Body of pancreas (tissue), 4 donors: Measurements from ENCODE around the gene PKP1. TPM values are rescaled to one million over a fixed set of nuclear protein-coding genes. Genes with fewer than 3 reads are reported as not detected.

Experiments used
- ATAC-seq: fragments of 150-250 bp; one replicate; pipeline ENCODE4 v1.9.1; 2016
- DNase-seq, 4 donors: peaks; one replicate each; pipeline ENCODE4 v3.0.0-alpha.2; 2019
- H3K27ac ChIP-seq, 4 donors: fragments of 200-600 bp; sonication (generic); 1 replicate in 3 of 4; 2 replicates in 1 of 4; pipeline versions ENCODE4 v1.5.1 to v1.6.1; 2016 to 2019; ENCODE audit warnings: mild to moderate bottlenecking in 1 of 4, mixed read lengths in 1 of 4, moderate library complexity in 1 of 4
- H3K27me3 ChIP-seq, 2 donors: fragments of 200-600 bp; sonication (generic); one replicate each; pipeline ENCODE4 v1.6.0; 2016; ENCODE audit warnings: mild to moderate bottlenecking in 1 of 2
- H3K36me3 ChIP-seq, 2 donors: fragments of 200-600 bp; sonication (generic); replicated peaks in 1 of 2; 2 replicates each; pipeline ENCODE4 v1.5.1; 2016; ENCODE audit warnings: low read depth in 2 of 2; ENCODE audit not compliant: insufficient read depth in 1 of 2
- H3K4me1 ChIP-seq: fragments of 200-600 bp; sonication (generic); one replicate; pipeline ENCODE4 v1.6.0; 2016
- H3K4me3 ChIP-seq, 2 donors: fragments of 200-600 bp; sonication (generic); 1 replicate in 1 of 2; 2 replicates in 1 of 2; pipeline ENCODE4 v1.5.1; 2016 to 2019
- H3K9me3 ChIP-seq, 3 donors: fragments of 200-600 bp; sonication (generic); 1 replicate in 2 of 3; 2 replicates in 1 of 3; pipeline ENCODE4 v1.5.1; 2016
- CTCF ChIP-seq, 7 experiments: fragments of 450-650 bp in 4 of 7; fragments of 200-600 bp in 3 of 7; sonication (generic) in 3 of 7; IDR thresholded peaks; one replicate each; pipeline ENCODE4 v1.5.1; 2016 to 2019; ENCODE audit warnings: antibody characterized with exemption in 7 of 7
- POLR2A ChIP-seq, 3 donors: fragments of 450-650 bp; IDR thresholded peaks; one replicate each; pipeline ENCODE4 v1.6.1; 2016; ENCODE audit warnings: antibody characterized with exemption in 3 of 3, mild to moderate bottlenecking in 2 of 3
- WGBS, 2 donors: methylation state at CpG; one replicate each; pipeline ENCODE4 v1.1.5; 2017; 5-methylcytosine and 5-hydroxymethylcytosine counted together
- intact Hi-C: fragments of 100-400 bp; cut with DNase I; formaldehyde crosslinking; loops from one replicate; pipeline ENCODE4 v1.15.1; 2023
- total RNA-seq, 2 donors: library from RNA; depleted of rRNA; stranded (reverse); fragments of >200 nt; gene quantifications; one replicate each; pipeline ENCODE4 v1.1.0, GENCODE V29; 2016

PKP1 gene
- total RNA-seq, 2 donors from 2014 or later: 0.33 TPM; not detected in 1

- intact Hi-C loops: no loop called here
- TF ChIP-seq CTCF (IDR thresholded peaks at IDR 0.05) (no peak), POLR2A (IDR thresholded peaks at IDR 0.05) (no peak)
- ATAC-seq: no peak
These were observed 20.2 kb upstream of the PKP1 start for GRCh38 chr1:201262963-201263608.

GRCh38 chr1:201264072-201264471, 19.2 kb upstream of the PKP1 start:
- Histone ChIP-seq H3K27me3 (no peaks in the 10 kb centered on the region), H3K36me3 (no peaks in the 10 kb centered on the region), H3K4me3 (no peak overlapping the region), H3K27ac (no peak overlapping the region), H3K4me1 (peaks cover 8% of the 10 kb centered on the region), H3K9me3 (no peaks in the 10 kb centered on the region)
- DNase-seq: no peak
- intact Hi-C loops: no loop called here
- WGBS, 2 donors: 80 to 84% methylated on average over 4 to 6 of the region's 6 CpGs
- no peak for ATAC-seq
- TF ChIP-seq CTCF (IDR thresholded peaks at IDR 0.05) (no peak), POLR2A (IDR thresholded peaks at IDR 0.05) (no peak)

More at GRCh38 chr1:201262963-201263608, 20.2 kb upstream of the PKP1 start:
- DNase-seq: no peak
- 75 to 76% methylated on average over 7 of the region's 7 CpGs for WGBS, 2 donors
- H3K27ac ChIP-seq: no peak overlapping the region
- H3K4me3 ChIP-seq: no peak overlapping the region
- no peaks in the 10 kb centered on the region for H3K36me3 ChIP-seq
- no peaks in the 10 kb centered on the region for H3K27me3 ChIP-seq
- no peaks in the 10 kb centered on the region for H3K9me3 ChIP-seq
- H3K4me1 ChIP-seq: peaks cover 8% of the 10 kb centered on the region

- TF ChIP-seq POLR2A (IDR thresholded peaks at IDR 0.05): no peak
- no peak for TF ChIP-seq CTCF (IDR thresholded peaks at IDR 0.05)
- Histone ChIP-seq H3K36me3 (no peaks in the 10 kb centered on the region), H3K4me3 (no peak overlapping the region), H3K27me3 (no peaks in the 10 kb centered on the region), H3K4me1 (peaks cover 7% of the 10 kb centered on the region), H3K27ac (no peak overlapping the region), H3K9me3 (no peaks in the 10 kb centered on the region)
- WGBS, 2 donors: 73% methylated on average over 4 of the region's 4 CpGs
- intact Hi-C loops: no loop called here
- DNase-seq (no peak), ATAC-seq (no peak)
These were observed 18.8 kb upstream of the PKP1 start for GRCh38 chr1:201264554-201264953.

- Histone ChIP-seq H3K27me3 (no peaks in the 10 kb centered on the region), H3K36me3 (no peaks in the 10 kb centered on the region), H3K27ac (no peak overlapping the region), H3K4me3 (no peak overlapping the region), H3K4me1 (no peaks in the 10 kb centered on the region), H3K9me3 (no peaks in the 10 kb centered on the region)
- DNase-seq: no peak
- TF ChIP-seq POLR2A (IDR thresholded peaks at IDR 0.05) (no peak), CTCF (IDR thresholded peaks at IDR 0.05) (no peak)
- ATAC-seq: no peak
- intact Hi-C loops: no loop called here
- WGBS, 2 donors: 53 to 60% methylated on average over 3 of the region's 3 CpGs
These were observed 17.6 kb upstream of the PKP1 start for GRCh38 chr1:201265756-201266155.

- H3K27me3 ChIP-seq: no peaks in the 10 kb centered on the region
- ATAC-seq (no peak), DNase-seq (no peak)
- intact Hi-C loops: no loop called here
- H3K4me3 ChIP-seq: no peak overlapping the region
- H3K4me1 ChIP-seq: no peaks in the 10 kb centered on the region
- H3K9me3 ChIP-seq: no peaks in the 10 kb centered on the region
- no peak for TF ChIP-seq CTCF (IDR thresholded peaks at IDR 0.05)
- TF ChIP-seq POLR2A (IDR thresholded peaks at IDR 0.05): no peak
- H3K36me3 ChIP-seq: no peaks in the 10 kb centered on the region
- H3K27ac ChIP-seq: no peak overlapping the region
These were observed 17.0 kb upstream of the PKP1 start for GRCh38 chr1:201266276-201266675.
